Measurements from ENCODE around the gene SLC12A6.
"Not testable (repeated sequence)": the region's sequence is repeated elsewhere in the genome, so short reads cannot be mapped to it uniquely, and the experiment has no call there.

SLC12A6 gene

GRCh38 chr15:34213690-34214089 lies 123.9 kb downstream of the SLC12A6 start:
- TF ChIP-seq CTCF (conservative IDR thresholded peaks at IDR 0.05) (no peak), ZFX (IDR thresholded peaks at IDR 0.05) (no peak)
- no peak overlapping the region for H3K27ac ChIP-seq

- peak within 1 kb of the TSS; percentile 86 for H3K27ac ChIP-seq
- TF ChIP-seq CTCF (conservative IDR thresholded peaks at IDR 0.05) (peak; percentile 95), ZFX (IDR thresholded peaks at IDR 0.05) (peak; percentile 100)
Measured at GRCh38 chr15:34209421-34210282, 127.9 kb downstream of the SLC12A6 start, which contains the start of gene KATNBL1. Gene KATNBL1 (minus strand): TSS chr15:34210096. CDS start chr15:34163676, 46,420 bp downstream.

GRCh38 chr15:34206011-34206410 lies 131.6 kb downstream of the SLC12A6 start:
- no peak for TF ChIP-seq ZFX (IDR thresholded peaks at IDR 0.05)
- TF ChIP-seq CTCF (conservative IDR thresholded peaks at IDR 0.05) = no peak
- no peak overlapping the region for H3K27ac ChIP-seq

- H3K27ac ChIP-seq = no peak overlapping the region
- no peak for TF ChIP-seq ZFX (IDR thresholded peaks at IDR 0.05)
- no peak for TF ChIP-seq CTCF (conservative IDR thresholded peaks at IDR 0.05)
Measured at GRCh38 chr15:34203936-34204335, 133.6 kb downstream of the SLC12A6 start.

GRCh38 chr15:34203305-34203704 lies 134.3 kb downstream of the SLC12A6 start:
- no peak overlapping the region for H3K27ac ChIP-seq
- TF ChIP-seq ZFX (IDR thresholded peaks at IDR 0.05) (no peak), CTCF (conservative IDR thresholded peaks at IDR 0.05) (no peak)

- not testable (repeated sequence) for H3K27ac ChIP-seq
Measured at GRCh38 chr15:34193272-34193671, 144.3 kb downstream of the SLC12A6 start.

- TF ChIP-seq CTCF (conservative IDR thresholded peaks at IDR 0.05) (no peak), ZFX (IDR thresholded peaks at IDR 0.05) (no peak)
- peak overlapping the region; percentile 18; the same call in 1 of the 2 replicates for H3K27ac ChIP-seq
Measured at GRCh38 chr15:34188711-34189110, 148.9 kb downstream of the SLC12A6 start.

GRCh38 chr15:34185666-34186065 lies 151.9 kb downstream of the SLC12A6 start:
- TF ChIP-seq CTCF (conservative IDR thresholded peaks at IDR 0.05) (no peak), ZFX (IDR thresholded peaks at IDR 0.05) (no peak)

More at GRCh38 chr15:34185666-34186065, 151.9 kb downstream of the SLC12A6 start:
- H3K27ac ChIP-seq = no peak overlapping the region

Measured in C4-2B (cell line).